ENCODE results near the gene CHST8. TPM values are rescaled to one million over a fixed set of nuclear protein-coding genes. Genes with fewer than 3 reads are reported as not detected.
A peak's percentile ranks its signal among the peaks of the same experiment; 100 is the strongest.
"Not testable (repeated sequence)": the region's sequence is repeated elsewhere in the genome, so short reads cannot be mapped to it uniquely, and the experiment has no call there.

The CHST8 gene
- total RNA-seq, 1 donor from 2014 or later, result 0.35 TPM

- Mint-ChIP-seq H3K36me3 (ENCODE audit: unreplicated experiment) (no peaks in the 10 kb centered on the region), H3K4me1 (ENCODE audit: unreplicated experiment) (no peaks in the 10 kb centered on the region), H3K27ac (ENCODE audit: unreplicated experiment) (no peak overlapping the region), H3K4me3 (ENCODE audit: unreplicated experiment) (no peak overlapping the region), H3K27me3 (ENCODE audit: unreplicated experiment) (no peaks in the 10 kb centered on the region), H3K9me3 (ENCODE audit: unreplicated experiment) (no peaks in the 10 kb centered on the region)
- TF ChIP-seq CTCF (IDR thresholded peaks at IDR 0.05), result no peak
- peak; percentile 80 for DNase-seq (ENCODE audit: extremely low spot score, unreplicated experiment)
Observed at GRCh38 chr19:33661336-33661735, 39.6 kb downstream of the CHST8 start.

- TF ChIP-seq CTCF (IDR thresholded peaks at IDR 0.05), result no peak
- no peak overlapping the region for H3K4me3 Mint-ChIP-seq (ENCODE audit: unreplicated experiment)
- no peaks in the 10 kb centered on the region for H3K9me3 Mint-ChIP-seq (ENCODE audit: unreplicated experiment)
- no peaks in the 10 kb centered on the region for H3K36me3 Mint-ChIP-seq (ENCODE audit: unreplicated experiment)
- no peaks in the 10 kb centered on the region for H3K4me1 Mint-ChIP-seq (ENCODE audit: unreplicated experiment)
- DNase-seq (ENCODE audit: extremely low spot score, unreplicated experiment), result peak; percentile 70
- no peak overlapping the region for H3K27ac Mint-ChIP-seq (ENCODE audit: unreplicated experiment)
- H3K27me3 Mint-ChIP-seq (ENCODE audit: unreplicated experiment), result no peaks in the 10 kb centered on the region
Observed at GRCh38 chr19:33662391-33663092, 40.8 kb downstream of the CHST8 start.

- H3K4me1 Mint-ChIP-seq (ENCODE audit: unreplicated experiment); H3K9me3 Mint-ChIP-seq (ENCODE audit: unreplicated experiment); H3K4me3 Mint-ChIP-seq (ENCODE audit: unreplicated experiment); H3K27me3 Mint-ChIP-seq (ENCODE audit: unreplicated experiment); H3K27ac Mint-ChIP-seq (ENCODE audit: unreplicated experiment); H3K36me3 Mint-ChIP-seq (ENCODE audit: unreplicated experiment): not testable (repeated sequence)
- DNase-seq (ENCODE audit: extremely low spot score, unreplicated experiment), result peak; percentile 68
Observed at GRCh38 chr19:33663316-33663715, 41.6 kb downstream of the CHST8 start.

- no peaks in the 10 kb centered on the region for H3K4me1 Mint-ChIP-seq (ENCODE audit: unreplicated experiment)
- no peaks in the 10 kb centered on the region for H3K36me3 Mint-ChIP-seq (ENCODE audit: unreplicated experiment)
- H3K9me3 Mint-ChIP-seq (ENCODE audit: unreplicated experiment), result no peaks in the 10 kb centered on the region
- no peak overlapping the region for H3K4me3 Mint-ChIP-seq (ENCODE audit: unreplicated experiment)
- H3K27ac Mint-ChIP-seq (ENCODE audit: unreplicated experiment), result no peak overlapping the region
- TF ChIP-seq CTCF (IDR thresholded peaks at IDR 0.05), result no peak
- DNase-seq (ENCODE audit: extremely low spot score, unreplicated experiment), result no peak
- no peaks in the 10 kb centered on the region for H3K27me3 Mint-ChIP-seq (ENCODE audit: unreplicated experiment)
Observed at GRCh38 chr19:33664744-33665143, 43.0 kb downstream of the CHST8 start.

- no peaks in the 10 kb centered on the region for H3K27me3 Mint-ChIP-seq (ENCODE audit: unreplicated experiment)
- H3K9me3 Mint-ChIP-seq (ENCODE audit: unreplicated experiment), result no peaks in the 10 kb centered on the region
- no peak overlapping the region for H3K4me3 Mint-ChIP-seq (ENCODE audit: unreplicated experiment)
- TF ChIP-seq CTCF (IDR thresholded peaks at IDR 0.05), result no peak
- no peaks in the 10 kb centered on the region for H3K4me1 Mint-ChIP-seq (ENCODE audit: unreplicated experiment)
- DNase-seq (ENCODE audit: extremely low spot score, unreplicated experiment), result peak; percentile 78
- no peaks in the 10 kb centered on the region for H3K36me3 Mint-ChIP-seq (ENCODE audit: unreplicated experiment)
- H3K27ac Mint-ChIP-seq (ENCODE audit: unreplicated experiment), result no peak overlapping the region
Observed at GRCh38 chr19:33665776-33666595, 44.2 kb downstream of the CHST8 start.
